GM18867 (cell line): ENCODE measurements around the gene MAP3K2.

Source experiments
- ATAC-seq: cut with Tn5 transposase; IDR thresholded peaks from one replicate; pipeline ENCODE4 v1.9.1; 2021; ENCODE audit warnings: mild to moderate bottlenecking, moderate library complexity; ENCODE audit not compliant: unreplicated experiment

The MAP3K2 gene

DNA sequence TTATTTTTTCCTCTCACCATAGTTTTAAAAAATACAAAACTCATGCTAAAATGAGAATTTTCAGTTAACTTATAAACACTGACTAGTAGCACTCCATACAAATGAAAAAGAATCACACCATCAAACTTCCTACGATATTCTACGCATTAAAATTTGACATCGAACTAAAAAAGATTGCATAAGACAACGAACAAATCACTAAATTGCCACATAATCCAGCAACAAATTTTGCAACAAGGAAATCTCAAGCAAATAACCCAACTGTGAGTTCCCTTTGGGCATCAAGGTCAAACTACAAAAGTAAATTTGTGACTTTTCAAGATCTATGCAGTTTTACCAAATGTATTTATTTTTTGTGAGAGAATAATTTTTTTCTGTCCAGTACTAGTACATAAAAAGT is 1.5 kb downstream of the MAP3K2 start:
- ATAC-seq = no peak

DNA sequence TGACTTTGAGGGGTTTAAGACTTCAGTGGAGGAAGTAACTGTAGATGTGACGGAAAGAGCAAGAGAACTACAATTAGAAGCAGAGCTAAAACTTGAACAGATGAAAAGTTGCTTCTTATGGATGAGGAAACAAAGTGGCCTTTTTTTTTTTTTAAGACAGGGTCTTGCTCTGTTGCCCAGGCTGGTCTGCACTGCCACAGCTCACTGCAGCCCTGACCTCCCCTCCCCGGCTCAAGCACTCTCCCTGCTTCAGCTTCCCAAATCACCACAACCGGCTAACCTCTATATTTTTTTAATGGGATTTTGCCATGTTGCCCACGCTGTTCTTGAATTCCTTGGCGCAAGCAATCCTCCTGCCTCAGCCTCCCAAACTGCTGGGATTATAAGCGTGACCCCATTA is 3.2 kb downstream of the MAP3K2 start:
- no peak for ATAC-seq

DNA sequence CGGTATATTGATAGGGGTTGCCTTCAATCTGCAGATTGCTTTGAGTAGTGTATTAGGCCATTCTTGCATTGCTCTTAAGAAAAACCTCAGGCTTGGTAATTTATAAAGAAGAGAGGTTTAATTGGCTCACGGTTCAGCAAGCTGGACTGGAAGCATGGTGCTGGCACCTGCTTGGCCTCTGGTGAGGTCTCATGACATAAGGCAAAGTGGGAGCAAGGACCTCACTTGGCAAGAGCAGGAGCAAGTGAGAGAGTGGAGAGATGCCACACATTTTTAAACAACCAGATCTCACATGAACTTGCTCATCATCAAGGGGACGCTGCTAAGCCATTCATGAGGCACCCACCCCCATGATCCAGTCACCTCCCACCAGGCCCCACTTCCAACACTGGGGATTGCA is 4.9 kb downstream of the MAP3K2 start:
- no peak for ATAC-seq

- no peak for ATAC-seq
Measured at GRCh38 chr2:127381762-127382161, 6.0 kb downstream of the MAP3K2 start.

DNA sequence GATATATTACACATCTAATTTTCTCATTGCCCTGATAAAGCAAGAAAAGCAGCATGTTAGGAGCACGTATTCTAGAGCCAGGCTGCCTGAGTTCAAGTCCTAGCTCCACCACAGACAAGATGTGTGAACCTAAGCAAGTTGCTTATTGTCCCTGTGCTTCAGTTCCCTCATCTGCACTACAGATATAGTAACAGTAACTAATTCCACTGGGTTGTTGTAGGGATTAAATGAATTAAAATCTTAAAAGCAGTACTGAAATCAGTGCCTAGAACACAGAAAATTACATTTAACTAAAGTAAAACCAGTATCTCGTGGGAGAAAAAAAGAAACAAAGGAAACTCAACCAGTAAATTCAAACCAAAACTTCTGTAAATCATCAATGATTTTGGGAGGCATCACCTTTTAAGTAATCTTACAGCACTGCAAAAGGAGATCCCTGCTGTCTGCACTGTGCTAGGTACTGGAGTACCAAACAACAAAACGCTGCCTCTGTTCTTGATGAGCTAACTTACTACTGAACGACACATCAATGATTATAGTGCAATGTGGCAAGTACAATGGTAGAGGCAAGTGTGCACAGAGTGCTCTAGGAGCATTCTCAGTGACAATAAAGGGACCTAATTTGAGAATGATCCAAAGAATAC is 7.9 kb downstream of the MAP3K2 start:
- ATAC-seq = no peak

- ATAC-seq = no peak
Measured at GRCh38 chr2:127378720-127379119, 9.1 kb downstream of the MAP3K2 start.

GRCh38 chr2:127377262-127377661 is 10.5 kb downstream of the MAP3K2 start:
- no peak for ATAC-seq

DNA sequence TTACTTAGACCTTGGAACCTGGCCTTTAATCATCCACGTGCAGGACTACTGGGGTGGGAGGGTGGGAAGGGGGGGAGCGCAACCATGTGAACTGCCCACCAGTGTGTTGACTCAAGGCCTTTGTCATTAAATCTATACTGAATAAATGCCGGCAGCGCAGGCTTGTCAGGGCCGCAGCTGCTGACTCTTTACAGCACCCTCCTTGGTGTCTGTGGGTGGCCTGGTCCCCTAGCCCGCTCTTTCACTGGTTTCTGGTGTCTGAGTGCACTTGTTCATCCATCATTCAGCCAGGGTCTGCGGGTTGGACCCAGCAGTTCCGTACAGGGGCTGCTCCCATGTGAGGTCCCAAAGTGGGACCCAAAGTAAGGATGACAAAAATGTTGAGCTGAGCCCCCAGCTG is 11.5 kb downstream of the MAP3K2 start:
- no peak for ATAC-seq

- no peak for ATAC-seq
Measured at GRCh38 chr2:127373362-127374083, 14.3 kb downstream of the MAP3K2 start.

DNA sequence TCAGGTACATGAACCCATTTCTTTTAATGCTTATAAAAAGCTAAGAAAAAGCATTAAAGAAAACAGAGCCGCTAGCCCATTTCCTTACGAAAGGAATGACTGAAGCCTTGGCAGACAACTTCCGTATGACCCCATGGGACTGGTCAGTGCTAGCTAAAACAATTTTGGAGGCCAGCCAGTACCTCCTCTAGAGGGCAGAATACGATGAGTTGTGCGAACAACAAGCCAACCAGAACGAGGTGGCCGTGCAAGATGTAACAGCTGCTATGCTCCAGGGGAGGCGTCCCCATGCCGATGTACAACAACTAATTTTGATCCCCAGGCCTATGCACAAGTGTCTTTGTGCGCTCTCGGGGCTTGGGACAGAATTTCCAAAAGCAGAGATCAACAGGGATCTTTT is 16.7 kb downstream of the MAP3K2 start:
- ATAC-seq = no peak

- no peak for ATAC-seq
Measured at GRCh38 chr2:127370010-127370409, 17.8 kb downstream of the MAP3K2 start.

DNA sequence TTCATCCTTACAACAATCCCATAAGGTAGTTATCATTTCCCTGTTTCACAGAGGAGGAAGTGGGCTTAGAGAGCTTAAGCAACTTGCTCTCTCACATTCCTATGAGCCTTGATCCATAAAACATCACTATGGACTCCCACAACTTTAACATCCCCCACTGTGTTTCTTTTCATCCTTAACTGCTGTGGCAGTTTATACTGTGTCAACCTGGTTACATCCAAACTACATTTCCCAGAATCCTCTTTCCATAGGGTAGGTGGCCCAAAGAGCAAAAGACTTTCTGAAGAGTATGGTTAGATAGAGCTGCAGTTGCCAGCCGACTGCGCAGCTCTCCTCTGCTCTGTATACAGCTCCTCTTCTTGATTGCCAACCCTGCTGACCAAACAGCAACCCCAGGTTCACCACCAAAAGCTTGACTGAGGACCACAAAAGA is 22.5 kb downstream of the MAP3K2 start:
- ATAC-seq = no peak

DNA sequence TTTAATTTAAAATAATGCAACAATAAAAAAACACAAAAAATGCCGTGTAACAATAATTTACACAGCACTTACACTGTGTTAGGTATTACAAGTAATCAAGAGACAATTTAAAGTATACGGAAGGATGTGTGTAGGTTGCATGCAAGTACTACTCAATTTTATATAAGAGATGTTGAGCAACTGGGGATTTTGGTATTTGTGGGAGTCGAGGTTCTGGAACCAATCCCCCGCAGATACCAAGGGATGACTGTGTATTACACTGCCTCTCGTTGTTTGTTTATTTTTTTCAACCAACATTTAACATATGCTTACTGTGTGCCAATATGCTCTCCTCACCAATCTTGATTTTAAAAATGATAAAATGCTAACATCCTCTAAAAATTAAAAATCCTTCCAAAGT is 24.8 kb downstream of the MAP3K2 start:
- ATAC-seq = no peak

DNA sequence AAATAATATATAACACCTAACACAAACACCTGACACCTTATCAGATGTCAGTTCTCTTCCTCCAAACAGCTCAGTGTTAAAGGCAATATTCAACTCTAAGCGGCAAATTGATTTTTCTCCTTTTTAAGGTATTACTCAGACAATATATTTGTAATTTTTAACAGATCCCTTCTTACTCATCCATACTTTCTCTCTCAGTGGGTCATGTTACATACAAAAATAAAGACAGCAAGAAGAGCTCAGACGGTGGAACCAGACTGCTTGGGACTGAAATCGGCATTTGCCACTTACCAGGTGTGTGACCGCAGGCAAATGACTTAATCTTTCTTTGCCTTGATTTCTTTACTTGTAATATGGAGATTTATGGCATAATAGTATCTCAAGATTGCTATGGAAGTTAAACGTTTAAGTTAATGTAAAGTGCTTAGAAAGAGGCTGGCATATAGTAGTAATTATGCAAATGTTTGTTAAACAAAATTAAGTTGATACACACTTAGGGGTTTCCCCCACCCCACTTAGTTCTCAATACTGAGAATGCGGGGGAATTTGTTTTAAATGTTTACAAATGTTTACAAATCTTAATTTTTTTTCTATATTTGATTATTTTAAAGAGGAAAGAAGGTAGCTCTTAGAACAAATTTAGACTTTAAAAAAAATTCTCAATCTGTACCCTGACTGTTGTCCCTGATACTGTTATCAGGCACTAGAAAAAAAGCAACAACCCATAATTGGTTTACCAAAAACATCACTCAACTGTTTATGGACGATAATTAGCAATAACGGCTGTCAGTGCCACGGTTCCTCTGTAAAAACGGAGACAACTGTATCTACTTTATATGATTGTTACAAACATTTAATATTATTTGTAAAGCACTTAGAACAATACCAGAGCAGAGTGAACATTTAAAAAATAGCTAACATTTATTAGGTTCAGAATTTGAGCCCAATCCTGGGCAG is 25.6 kb downstream of the MAP3K2 start:
- ATAC-seq = no peak

- ATAC-seq = no peak
Measured at GRCh38 chr2:127360242-127360641, 27.5 kb downstream of the MAP3K2 start.

DNA sequence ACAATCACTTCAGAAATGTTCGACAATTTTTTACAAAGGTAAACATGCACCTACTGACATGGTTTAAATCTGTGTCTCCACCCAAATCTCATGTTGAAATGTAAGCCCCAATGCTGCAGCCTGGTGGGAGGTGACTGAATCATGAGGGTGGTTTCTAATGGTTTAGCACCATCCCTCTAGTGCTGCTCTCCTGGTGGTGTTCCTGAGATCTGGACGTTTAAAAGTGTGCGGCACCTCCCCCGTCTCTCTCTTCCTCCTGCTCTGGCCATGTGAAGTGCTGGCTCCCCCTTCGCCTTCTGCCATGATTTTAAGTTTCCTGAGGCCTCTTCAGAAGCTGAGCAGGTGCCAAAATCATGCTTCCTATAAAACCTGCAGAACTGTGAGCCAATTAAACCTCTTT is 28.3 kb downstream of the MAP3K2 start:
- ATAC-seq = no peak

DNA sequence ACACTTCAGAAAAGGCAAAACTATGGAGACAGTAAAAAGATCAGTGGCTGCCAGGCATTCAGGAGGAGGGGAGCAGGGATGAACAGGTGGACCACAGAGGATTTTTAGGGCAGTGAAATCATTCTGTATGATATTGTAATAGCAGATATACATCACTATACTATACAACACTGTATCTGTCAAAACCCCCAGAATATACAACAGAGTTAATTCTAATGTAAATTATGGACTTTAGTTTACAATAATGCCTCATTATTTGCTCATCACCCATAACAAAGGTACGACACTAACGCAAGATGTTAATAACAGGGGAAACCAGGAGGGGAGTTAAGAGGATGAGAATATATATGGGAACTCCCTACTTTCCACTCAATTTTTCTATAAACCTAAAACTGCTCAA is 28.8 kb downstream of the MAP3K2 start:
- ATAC-seq = no peak

- ATAC-seq = no peak
Measured at GRCh38 chr2:127358044-127358443, 29.7 kb downstream of the MAP3K2 start.

DNA sequence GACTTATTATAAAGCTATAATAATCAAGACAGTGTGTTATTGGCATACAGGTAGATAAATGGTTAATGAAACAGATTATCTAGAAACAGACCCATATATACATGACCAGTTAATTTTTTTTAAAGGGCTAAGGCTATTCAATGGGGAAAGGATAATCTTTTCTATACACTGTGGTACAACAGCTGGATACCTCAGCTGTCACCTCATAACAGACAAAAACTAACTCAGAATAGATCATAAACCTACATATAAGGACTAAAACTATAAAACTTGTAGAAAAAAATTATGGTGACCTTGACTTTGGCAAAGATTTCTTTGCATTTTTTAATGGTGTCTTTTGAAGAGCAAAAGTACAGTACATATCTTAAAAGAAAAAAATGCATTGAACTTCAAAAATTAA is 30.2 kb downstream of the MAP3K2 start:
- no peak for ATAC-seq

DNA sequence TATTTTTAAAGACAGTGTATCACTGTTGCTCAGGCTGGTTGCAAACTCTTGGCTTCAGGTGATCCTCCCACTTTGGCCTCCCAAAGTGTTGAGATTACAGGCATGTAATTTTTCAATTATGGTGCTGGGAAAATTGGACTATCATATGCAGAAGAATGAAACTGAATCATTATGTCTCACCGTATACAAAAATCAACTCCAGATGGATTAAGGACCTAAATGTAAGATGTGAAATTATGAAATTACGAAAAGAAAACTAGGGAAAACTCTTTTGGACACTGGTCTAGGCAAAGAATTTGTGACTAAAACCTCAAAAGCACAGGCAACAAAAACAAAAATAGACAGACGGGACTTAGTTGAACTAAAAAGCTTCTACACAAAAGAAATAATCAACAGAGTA is 31.2 kb downstream of the MAP3K2 start:
- ATAC-seq = no peak

GRCh38 chr2:127355407-127356008 is 32.3 kb downstream of the MAP3K2 start:
- ATAC-seq = peak; percentile 57
